Stimulated activated CD8-positive, alpha-beta memory T cell treated with anti-CD3 and anti-CD28 coated beads, Interleukin-4, amount 100 ng/mL, for 1 hour (primary cell): ENCODE data around the gene OVOL3.
"Not testable (repeated sequence)": the region's sequence is repeated elsewhere in the genome, so short reads cannot be mapped to it uniquely, and the experiment has no call there.

Experiments used
- DNase-seq, 2 donors: peaks; one replicate each; pipeline ENCODE4 v3.0.0-alpha.2; 2020; ENCODE audit warnings: low read depth in 2 of 2, low spot score in 1 of 2

OVOL3 gene

DNA sequence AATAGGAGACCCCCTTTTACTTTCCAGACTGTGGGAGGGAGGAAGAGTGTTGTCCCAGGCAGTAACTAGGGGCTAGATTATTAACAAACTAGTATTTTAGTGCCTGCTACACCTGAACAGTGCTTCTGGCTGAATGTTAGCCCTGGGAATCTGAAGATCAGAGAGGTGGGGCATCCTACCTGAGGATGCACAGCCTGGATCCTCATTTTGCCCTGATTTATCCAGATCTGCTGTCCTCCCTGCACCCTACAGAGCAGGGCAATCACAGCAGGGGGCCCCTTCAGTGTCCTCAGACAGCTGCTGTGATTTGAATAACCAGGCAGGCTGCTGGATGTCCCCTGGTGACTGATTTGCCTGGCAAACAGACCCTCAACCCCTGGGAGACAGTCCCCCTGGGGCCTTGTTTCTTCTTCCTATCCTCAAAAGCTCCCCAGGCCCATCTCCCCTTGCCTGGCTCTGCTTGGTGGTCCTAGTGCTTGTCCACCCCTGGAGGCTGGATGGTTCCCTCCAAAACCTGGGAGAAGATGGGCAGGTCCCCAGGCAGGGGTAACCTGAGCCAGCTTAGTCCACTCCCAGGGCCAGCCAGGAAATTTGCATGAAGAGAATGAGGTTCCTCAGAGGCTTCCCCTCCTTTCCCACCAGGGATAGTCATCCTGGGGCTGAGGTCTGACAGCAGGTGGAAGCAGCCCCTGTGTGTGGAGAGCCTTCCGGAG lies at the start of gene OVOL3:
Gene OVOL3 (plus strand): TSS at position 657 of the 713 bp plus-strand sequence. CDS start 60 bp downstream, outside the sequence.
- DNase-seq: no peak

DNA sequence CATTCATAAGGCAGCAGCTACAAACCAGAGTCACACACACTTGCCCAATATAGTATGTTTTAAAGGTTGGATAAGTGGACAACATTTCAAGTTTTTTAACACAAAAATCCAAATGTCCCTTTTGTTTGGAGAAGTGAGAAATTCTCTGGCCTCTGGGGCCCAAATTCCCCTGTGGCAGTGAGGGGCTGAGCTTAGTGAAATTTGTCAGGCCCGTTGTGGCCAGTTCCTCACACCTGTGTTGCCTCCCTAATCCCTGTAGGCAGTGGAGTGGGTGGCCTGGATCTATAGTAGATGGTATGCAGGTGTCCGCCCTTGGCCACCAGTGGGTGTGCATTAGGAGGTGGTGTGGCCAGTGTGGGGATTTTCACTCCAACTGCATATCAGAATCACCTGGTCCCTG lies 49.6 kb upstream of the OVOL3 start:
- no peak for DNase-seq

DNA sequence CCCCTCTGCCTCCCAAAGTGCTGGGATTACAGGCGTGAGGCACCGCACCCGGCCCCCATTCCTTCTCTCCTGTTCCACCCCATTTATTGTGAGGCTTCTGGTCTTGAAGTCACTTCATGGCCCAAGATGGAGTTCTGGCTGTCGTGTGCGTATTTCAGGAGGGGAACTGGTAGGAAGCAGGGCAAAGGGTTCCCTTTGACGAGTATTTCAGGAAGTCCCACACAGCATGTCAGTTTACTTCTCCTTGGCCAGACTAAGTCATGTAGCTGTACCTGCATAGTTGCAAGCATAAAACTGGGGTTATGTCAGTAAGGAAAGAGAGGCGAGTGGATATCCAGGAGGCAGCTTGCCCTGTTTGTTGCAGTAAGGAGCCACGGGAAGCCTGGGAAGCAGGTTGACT lies 46.1 kb upstream of the OVOL3 start:
- DNase-seq: no peak

DNA sequence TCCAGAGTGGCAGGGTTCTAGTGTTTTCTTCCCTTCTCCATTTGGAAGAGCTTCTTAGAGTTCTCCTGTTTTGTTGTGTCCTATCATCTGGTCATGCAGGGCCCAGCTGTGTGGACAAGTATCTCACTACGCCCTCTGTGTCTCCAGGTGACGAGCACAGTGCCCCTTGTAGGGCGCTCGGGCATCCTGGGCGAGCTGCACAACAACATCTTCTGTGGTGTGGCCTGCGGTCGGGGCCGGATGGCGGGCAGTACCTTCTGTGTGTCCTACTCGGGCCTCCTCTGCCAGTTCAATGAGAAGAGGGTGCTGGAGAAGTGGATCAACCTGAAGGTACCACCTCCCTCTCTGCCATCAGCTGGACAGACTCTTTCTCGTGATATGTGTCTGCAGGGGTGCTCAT lies 43.3 kb upstream of the OVOL3 start:
- no peak for DNase-seq

DNA sequence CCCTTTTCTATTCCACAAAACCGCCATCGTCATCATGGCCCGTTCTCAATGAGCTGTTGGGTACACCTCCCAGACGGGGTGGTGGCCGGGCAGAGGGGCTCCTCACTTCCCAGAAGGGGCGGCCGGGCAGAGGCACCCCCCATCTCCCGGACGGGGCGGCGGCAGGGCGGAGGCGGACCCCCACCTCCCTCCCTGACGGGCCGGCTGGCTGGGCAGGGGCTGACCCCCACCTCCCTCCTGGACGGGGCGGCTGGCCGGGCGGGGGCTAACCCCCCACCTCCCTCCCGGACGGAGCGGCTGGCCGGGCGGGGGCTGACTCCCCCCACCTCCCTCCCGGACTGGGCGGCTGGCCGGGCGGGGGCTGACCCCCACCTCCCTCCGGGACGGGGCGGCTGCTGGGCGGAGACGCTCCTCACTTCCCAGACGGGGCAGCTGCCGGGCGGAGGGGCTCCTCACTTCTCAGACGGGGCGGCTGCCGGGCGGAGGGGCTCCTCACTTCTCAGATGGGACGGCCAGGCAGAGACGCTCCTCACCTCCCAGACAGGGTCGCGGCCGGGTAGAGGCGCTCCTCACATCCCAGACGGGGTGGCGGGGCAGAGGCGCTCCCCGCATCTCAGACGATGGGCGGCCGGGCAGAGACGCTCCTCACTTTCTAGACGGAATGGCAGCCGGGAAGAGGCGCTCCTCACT lies 42.0 kb upstream of the OVOL3 start:
- not testable (repeated sequence) for DNase-seq

DNA sequence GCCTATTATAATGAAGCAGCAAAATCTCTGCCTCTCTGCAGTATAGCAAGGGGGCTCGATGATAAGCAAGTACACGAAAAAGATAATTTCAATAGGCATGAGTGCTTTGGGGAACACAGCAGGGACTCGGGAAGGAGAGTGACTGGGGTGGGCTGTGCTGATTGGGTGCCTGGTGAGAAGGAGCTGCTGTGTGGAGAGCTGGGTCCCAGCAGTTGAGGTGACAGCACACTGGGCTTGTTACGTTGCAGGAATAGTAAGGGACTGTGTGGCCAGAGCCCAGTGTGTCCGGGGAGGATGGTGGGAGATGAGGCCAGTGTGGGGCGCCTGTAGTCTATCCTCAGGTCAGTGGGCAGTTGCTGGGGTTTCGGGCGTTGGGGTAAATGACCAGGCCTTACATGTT lies 38.9 kb upstream of the OVOL3 start:
- DNase-seq: no peak

DNA sequence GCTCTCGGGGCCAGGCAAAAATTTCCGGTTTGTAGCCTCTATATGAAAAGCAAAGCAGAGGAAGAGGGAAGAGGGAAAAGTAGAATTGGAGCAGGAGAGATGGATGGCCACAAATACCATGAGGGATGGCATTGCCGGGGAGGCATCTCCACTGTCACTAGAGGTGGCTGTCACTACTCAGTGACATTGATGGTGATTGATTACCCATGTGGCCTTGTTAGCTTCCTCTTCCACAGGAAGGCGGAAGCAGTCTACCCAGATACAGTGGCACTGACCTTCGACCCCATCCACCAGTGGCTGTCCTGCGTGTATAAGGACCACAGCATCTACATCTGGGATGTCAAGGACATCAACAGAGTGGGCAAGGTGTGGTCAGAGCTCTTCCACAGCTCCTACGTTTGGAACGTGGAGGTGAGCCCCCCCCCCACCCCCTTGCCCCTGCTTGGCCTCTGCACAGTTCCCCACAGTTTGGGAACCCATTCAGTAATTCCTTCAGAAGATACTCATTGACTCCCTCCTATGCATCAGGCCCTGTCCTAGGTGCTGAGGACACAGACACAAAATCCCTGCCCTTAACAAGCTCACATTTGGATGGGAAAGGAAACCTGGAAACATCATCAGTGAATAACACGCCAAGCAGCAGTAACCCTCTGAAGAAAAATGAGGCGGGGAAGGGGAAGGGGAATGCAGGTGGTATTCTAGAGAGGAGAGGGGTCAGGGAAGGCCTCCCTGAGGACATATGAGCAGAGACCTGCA lies 37.6 kb upstream of the OVOL3 start:
- DNase-seq: no peak

DNA sequence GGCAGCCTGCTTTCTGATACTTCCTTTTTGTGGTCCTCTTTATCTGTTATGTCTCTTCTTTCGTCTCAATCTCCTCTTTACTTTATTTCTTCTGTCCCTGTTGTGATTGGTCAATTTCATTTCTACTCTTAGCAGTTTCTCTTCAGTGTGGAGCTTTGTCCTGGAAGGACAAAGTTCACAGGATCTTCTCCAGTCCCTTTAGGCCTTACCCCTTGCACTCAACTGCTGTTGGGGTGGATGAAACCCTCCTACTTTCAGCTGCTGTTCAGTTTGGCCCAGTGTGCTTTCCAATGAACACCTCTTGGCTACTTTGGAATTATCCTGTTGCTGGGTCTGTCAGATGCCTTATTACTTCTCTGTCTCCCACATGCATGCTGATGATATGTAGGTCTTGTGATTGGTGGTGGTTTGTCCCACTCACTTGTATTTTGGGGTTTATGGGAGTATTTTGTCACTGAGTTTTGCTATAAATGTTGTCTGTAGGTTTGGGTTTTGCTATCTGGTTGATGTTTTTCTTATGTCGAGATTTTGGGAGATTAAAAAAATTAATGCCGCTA lies 31.5 kb upstream of the OVOL3 start:
- DNase-seq: no peak

DNA sequence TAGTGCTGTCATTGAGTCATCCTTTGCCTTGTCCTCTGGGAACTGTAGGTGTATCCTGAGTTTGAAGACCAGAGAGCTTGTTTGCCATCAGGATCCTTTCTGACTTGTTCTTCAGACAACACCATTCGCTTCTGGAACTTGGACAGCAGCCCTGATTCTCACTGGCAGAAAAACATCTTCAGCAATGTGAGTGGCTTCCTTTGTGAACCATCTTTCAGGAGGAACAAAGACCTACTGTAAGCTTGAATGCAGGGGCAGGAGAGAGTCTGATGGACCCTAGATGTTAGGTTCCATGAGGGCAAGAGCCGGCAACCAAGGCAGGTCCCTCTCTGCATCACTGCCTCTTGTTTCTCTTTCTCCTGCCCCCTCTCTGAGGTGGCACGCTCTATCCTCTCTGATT lies 29.6 kb upstream of the OVOL3 start:
- no peak for DNase-seq

DNA sequence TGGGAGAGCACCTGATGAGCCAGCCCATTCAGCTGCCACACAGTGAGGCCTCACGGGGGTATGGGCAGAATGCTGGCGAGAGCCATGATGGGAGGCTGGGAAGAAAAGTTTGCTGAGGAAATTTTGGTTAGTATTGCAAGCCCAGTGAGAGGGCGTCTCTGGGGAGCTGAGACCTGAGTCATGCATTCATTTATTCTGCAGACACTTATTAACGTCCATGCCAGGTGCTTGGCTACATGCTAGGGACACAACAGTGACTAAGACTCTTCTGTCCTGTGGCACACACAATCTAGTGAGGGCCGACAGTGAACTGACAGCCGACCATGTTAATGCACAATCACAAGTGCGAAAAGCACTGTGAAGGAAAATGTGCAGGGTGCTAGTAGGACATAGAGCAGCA lies 29.0 kb upstream of the OVOL3 start:
- no peak for DNase-seq

DNA sequence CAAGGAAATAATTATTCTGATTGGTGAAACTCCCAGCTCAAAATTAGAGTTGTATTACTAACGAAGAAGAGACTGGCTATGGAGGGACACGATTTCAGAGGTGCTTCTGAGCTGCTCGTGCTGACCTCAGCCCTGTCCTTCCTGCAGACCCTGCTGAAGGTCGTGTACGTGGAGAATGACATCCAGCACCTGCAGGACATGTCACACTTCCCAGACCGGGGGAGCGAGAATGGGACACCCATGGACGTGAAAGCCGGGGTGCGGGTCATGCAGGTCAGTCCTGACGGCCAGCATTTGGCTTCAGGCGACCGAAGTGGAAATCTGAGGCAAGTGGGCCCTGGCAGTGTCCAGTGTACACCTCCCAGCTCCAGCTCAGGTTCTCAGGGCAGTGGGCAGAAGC lies 28.0 kb upstream of the OVOL3 start:
- DNase-seq: no peak

DNA sequence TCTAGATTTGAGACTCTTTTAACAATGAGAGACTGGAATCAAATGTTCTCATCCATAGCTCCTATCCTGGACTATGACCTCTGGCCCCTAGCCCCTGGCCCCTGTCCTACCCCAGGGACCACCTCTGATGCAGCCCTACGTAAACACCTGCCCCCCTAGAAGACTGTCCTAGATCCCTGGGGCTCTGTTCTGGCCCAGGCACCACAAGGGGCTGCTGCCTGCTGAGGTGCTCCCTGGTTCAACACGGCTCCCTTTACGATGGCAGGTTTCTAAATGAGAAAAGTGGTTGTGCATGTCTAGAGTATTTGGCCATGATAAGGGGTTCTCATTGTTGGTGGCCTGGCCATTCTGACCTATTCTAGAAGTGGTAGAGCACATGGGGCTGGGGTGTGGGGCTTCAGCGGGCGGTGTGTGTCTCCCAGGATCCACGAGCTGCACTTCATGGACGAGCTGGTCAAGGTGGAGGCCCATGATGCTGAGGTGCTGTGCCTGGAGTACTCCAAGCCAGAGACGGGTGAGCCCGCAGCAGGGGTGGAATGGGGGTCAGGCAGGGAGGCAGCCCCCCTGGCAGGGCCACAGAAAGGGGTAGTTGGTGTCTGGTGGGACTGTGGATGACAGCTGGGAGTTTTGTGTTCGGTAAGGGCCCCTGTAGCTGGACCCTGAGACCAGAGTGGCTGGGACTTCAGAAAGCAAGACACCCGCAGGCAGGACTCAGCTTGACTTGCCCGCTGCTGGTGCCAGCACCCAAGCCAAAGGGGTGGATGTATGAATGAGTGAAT lies 26.5 kb upstream of the OVOL3 start:
- DNase-seq: no peak

DNA sequence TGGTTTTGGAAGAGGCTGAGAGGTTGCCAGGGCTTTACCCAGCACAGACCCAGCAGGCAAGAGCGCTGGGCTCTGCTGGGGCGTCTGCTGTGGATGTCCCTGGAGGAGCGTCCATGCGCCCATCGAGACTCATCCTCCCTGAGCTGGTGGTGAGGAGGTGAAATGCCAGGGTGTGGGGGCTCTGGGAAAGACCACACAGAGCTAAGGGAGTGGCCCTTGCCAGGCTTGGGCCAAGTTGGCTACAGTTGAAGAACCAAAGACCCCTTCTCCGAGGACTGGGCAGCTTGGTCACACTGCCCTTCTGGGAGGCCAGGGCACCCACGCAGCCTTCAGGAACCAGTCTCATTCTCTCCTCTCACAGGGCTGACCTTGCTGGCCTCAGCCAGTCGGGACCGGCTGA lies 24.6 kb upstream of the OVOL3 start:
- no peak for DNase-seq

DNA sequence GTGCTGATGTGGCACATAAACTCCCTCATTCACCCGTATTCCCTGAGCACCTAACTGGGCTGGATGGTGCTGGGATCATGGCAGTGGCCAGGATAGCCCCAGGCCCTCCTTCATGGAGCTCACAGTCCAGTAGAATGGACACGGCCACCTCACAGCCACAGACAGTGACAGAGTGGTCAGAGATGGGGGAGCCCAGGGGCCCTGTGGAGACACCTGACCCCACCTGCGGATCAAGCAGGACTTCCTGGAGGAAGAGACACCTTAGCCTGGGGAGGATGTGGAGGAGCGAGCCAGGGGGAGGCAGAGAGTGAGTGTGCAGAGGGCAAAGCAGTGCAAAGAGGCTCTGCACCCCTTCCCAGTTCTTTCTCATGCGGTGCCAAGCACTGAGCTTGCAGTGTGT lies 21.1 kb upstream of the OVOL3 start:
- no peak for DNase-seq

DNA sequence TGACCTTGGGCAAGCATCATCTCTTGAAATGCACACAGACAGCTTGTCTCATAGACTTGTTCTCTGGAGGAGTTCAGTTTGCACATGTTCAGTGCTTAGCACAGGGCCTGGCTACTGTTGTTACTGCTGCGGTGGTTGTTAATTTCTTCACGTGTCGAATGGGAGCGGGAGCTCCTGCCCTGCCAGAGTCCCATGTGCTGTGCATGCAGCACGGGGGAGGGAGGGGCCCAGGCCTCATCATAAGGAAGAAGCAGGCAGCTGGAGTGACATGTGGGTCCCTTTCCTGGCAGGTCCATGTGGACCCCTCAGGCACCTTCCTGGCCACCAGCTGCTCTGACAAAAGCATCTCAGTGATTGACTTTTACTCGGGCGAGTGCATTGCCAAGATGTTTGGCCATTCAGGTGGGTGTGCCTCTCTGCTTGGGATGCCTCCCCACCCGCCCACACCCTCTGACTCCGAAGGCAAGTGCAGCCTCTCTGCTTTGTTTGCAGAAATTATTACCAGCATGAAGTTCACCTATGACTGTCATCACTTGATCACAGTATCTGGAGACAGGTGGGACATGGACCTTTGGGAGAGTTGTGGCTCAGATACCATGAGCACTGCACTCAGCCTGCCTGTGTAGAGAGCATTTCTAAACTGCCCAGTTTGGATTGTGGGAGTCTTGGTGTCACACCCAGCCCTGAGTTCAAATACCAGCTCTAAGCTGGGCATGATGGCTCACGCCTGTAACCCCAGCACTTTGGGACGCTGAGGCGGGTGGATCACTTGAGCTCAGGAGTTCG lies 19.8 kb upstream of the OVOL3 start:
- DNase-seq: no peak

DNA sequence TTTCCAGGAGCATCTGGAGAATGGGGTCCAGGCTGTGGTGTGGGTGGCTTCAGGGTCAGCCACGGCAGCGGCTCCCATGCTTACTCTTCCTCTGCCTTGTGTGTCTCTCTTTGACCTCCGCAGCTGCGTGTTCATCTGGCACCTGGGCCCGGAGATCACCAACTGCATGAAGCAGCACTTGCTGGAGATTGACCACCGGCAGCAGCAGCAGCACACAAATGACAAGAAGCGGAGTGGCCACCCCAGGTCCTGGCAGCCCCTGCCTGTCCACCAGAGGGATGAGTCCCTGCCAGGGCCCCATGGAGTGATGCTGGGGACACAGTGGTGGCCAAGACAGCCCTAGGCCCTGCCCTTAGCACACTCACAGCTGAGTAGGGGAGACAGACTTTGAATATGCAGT lies 18.4 kb upstream of the OVOL3 start:
- no peak for DNase-seq

DNA sequence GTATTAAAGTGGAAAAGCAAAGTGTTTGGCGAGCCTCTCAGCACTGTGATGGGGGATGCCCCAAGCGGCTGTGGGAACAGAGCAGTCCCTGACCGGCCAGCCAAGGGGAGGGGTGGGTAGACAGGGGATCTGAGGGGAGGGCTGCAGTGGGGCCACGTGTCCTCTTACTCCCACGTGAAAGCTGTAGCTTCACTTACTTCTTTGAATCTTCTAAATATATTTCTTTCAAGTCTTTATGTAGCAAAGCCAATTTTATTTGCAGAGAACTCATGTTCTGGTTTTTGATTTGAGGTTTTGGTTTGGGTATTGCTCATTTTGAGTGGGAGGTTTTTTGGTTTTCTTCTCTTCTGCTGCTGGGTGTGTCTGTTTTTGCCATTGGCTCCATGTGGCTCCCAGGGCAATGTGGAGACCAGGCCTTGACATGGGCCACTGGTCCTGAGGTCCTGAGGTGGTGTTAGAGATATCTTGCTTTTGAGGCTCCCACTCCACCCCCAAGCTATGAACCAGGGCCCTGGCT lies 17.7 kb upstream of the OVOL3 start:
- DNase-seq: no peak

DNA sequence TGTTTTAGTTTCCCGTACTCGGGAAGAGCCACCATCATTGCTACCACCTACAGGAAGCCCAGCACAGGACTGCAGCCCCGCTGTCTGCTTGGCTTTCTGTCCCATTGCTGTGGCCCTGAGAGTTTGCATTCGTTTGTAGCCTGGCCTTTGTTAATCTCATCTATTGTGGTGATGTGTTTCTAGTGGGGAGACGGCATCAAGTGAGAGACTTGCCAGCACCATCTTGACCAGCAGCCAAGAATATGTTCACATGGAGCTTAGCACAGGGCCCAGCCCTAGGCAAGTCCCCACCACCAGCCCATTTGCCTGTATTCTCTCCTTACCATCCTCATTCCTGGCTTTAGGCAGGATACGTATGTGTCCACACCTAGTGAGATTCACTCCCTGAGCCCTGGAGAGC lies 17.3 kb upstream of the OVOL3 start:
- no peak for DNase-seq

DNA sequence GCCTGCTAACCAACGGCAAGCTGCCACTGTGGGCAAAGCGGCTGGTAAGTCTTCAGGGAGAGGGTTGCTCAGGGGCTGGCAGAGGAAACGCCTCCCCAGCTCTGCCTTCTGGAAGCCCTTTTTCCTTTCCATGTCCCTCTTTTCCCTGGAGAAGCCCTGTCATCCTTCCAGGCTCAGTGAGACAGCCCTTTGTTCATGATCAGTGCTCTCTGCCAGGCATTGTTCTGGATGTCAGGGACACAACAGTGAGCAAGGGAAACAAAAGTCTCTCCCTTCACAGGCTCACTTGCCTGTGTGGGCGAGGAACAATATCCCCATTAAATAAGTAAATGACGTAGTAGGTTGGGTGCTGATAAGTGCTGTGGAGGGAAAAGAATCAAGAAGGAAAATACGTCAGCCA lies 13.9 kb upstream of the OVOL3 start:
- DNase-seq: no peak

DNA sequence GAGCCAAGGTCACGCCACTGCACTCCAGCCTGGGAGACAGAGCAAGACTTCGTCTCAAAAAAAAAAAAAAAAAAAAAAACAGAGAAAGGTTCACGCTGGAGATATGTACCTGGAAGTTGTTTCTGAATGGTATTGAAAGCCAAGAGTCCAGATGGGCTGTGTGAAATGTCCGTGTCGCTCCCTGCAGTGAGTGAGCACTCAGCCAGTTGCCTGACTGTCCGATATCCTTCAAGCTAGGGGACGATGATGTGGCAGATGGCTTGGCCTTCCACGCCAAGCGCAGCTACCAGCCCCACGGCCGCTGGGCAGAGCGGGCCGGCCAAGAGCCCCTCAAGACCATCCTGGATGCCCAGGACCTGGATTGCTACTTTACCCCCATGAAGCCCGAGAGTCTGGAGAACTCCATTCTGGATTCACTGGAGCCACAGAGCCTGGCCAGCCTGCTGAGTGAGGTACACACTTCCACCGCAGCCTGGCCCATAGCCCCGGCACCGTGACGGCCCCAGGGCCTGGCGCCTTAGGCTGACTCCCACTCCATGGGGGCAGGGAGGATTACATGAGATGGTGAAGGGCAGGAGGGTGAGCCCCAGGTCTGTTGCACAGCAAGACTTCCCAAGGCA lies 11.7 kb upstream of the OVOL3 start:
- no peak for DNase-seq
